Progenitor cell of endocrine pancreas (in vitro differentiated cells): ENCODE measurements around the gene UBE3B. TPM values are rescaled to one million over a fixed set of nuclear protein-coding genes. Genes with fewer than 3 reads are reported as not detected.

ENCODE experiments used
- DNase-seq: peaks from one replicate; pipeline ENCODE4 v3.0.0; 2021; ENCODE audit warnings: low spot score; ENCODE audit not compliant: unreplicated experiment
- H3K27ac Mint-ChIP-seq: 2 replicates; pipeline ENCODE4 v1.8.0; 2021; ENCODE audit warnings: mild to moderate bottlenecking, moderate library complexity, mixed read lengths
- H3K27me3 Mint-ChIP-seq: 2 replicates; pipeline ENCODE4 v1.8.0; 2021; ENCODE audit warnings: mixed read lengths
- H3K36me3 Mint-ChIP-seq: 2 replicates; pipeline ENCODE4 v1.8.0; 2022; ENCODE audit warnings: mixed read lengths; ENCODE audit not compliant: insufficient read depth
- H3K4me1 Mint-ChIP-seq: 2 replicates; pipeline ENCODE4 v1.8.0; 2021; ENCODE audit warnings: low read depth, mixed read lengths
- H3K4me3 Mint-ChIP-seq: 2 replicates; pipeline ENCODE4 v1.8.0; 2021; ENCODE audit warnings: low read depth, mild to moderate bottlenecking, moderate library complexity, mixed read lengths
- H3K9me3 Mint-ChIP-seq: 2 replicates; pipeline ENCODE4 v1.8.0; 2021; ENCODE audit warnings: low read depth, mixed read lengths
- total RNA-seq: library from RNA; stranded (reverse); gene quantifications from 2 replicates; pipeline ENCODE4 v1.2.1, GENCODE V29; 2021
- TF ChIP-seq, protein P1 (sequence below): fragments of 200-600 bp; sonication (generic); IDR thresholded peaks from one replicate; pipeline ENCODE4 v1.5.0; 2021; ENCODE audit warnings: antibody characterized with exemption, mild to moderate bottlenecking; ENCODE audit not compliant: unreplicated experiment

Gene UBE3B
- total RNA-seq, 1 donor from 2014 or later = 41.8 TPM

DNA sequence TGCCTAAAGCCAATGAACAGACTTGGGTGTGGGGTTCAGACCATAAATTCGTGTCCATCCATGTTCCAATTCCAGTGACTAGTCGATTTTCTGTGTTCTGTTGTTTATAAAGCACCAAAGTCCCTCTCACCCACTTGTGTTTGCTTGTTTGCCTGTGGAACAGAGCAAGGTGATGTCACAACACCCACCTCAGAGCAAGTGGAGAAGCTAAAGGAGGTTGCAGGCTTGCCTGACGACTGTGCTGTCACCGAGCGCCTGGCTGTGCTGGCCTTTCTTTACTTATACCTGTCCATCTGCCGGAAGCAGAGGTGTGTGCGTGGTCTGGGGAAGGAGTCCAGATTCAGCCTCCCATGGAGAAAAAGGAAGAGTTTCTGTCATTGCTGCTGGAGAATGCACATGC lies 102.2 kb downstream of the UBE3B start:
- H3K9me3 Mint-ChIP-seq = no peaks in the 10 kb centered on the region
- no peak overlapping the region for H3K4me3 Mint-ChIP-seq
- TF ChIP-seq, protein P1, sequence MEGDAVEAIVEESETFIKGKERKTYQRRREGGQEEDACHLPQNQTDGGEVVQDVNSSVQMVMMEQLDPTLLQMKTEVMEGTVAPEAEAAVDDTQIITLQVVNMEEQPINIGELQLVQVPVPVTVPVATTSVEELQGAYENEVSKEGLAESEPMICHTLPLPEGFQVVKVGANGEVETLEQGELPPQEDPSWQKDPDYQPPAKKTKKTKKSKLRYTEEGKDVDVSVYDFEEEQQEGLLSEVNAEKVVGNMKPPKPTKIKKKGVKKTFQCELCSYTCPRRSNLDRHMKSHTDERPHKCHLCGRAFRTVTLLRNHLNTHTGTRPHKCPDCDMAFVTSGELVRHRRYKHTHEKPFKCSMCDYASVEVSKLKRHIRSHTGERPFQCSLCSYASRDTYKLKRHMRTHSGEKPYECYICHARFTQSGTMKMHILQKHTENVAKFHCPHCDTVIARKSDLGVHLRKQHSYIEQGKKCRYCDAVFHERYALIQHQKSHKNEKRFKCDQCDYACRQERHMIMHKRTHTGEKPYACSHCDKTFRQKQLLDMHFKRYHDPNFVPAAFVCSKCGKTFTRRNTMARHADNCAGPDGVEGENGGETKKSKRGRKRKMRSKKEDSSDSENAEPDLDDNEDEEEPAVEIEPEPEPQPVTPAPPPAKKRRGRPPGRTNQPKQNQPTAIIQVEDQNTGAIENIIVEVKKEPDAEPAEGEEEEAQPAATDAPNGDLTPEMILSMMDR = no peak
- H3K27ac Mint-ChIP-seq = no peak overlapping the region
- no peak for DNase-seq
- H3K27me3 Mint-ChIP-seq = no peaks in the 10 kb centered on the region
- H3K36me3 Mint-ChIP-seq = peaks cover 7% of the 10 kb centered on the region
- peaks cover 4% of the 10 kb centered on the region for H3K4me1 Mint-ChIP-seq

DNA sequence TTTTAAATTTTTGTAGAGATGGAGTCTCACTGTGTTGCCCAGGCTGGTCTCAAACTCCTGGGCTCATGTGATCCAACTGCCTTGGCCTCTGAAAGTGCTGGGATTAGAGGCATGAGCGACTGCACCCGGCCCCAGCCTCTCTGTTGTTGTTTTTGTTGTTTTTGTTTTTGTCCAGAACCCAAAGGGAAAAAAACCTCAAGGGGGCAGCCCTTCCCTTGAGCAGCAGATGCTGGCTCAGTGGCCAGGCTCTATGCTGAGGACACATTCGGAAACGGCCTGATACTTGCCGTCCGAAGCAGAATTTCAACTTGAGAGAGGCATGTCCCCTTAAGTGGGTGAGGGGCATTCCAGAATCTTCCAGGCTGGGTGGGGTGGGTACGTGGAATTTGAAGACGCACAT lies 102.8 kb downstream of the UBE3B start:
- Mint-ChIP-seq H3K4me3 (no peak overlapping the region), H3K4me1 (no peaks in the 10 kb centered on the region), H3K36me3 (peaks cover 7% of the 10 kb centered on the region), H3K27me3 (no peaks in the 10 kb centered on the region), H3K27ac (no peak overlapping the region), H3K9me3 (no peaks in the 10 kb centered on the region)
- no peak for DNase-seq
- TF ChIP-seq, protein P1 = no peak

DNA sequence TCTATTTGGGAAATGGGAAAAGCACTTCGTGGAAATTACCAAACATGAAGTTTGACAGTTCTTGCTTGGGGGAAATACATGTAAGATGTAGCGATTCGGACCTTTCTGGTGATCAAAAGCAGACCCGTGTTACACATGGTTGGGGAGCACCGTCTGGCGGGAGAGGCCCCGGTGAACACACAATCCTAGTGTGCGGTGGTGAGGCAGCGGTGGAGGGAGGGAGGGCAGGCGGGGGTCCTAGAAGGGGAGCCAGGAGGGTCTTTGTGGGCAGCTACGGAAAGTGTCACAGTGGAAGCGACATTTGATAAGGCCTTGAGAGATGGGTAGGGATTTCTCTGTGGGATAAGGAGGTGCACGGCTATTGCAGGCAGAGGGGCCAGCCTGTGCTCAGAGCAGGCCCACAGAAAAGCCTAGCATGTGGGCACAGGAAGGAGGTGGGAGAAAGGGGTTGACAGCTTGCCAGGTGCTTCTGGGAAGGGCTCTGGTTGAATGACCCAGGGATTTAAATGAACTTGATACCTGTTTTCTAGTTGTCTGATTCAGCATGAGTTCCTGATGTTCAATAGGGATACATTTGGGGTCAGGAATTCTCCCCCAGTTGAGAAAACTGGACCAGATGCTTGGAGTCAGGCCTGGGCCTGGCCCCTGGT lies 103.4 kb downstream of the UBE3B start:
- peaks cover 7% of the 10 kb centered on the region for H3K36me3 Mint-ChIP-seq

DNA sequence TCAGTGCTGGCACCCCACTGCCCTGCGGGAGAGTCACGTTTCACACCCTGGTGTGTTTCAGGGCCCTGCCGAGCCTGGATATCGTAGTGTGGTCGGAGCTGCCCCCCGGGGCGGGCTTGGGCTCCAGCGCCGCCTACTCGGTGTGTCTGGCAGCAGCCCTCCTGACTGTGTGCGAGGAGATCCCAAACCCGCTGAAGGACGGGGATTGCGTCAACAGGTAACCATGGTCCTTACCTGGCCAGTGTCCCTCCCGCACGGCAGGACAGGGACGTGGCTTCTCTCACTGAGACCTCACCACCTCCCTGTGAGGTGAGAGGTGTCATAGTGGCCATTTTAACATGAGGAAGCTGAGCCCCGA lies 103.9 kb downstream of the UBE3B start:
- no peaks in the 10 kb centered on the region for H3K4me1 Mint-ChIP-seq
- peaks cover 5% of the 10 kb centered on the region for H3K36me3 Mint-ChIP-seq
- H3K27me3 Mint-ChIP-seq = no peaks in the 10 kb centered on the region
- DNase-seq = no peak
- H3K9me3 Mint-ChIP-seq = no peaks in the 10 kb centered on the region
- no peak overlapping the region for H3K4me3 Mint-ChIP-seq
- TF ChIP-seq, protein P1 = no peak
- no peak overlapping the region for H3K27ac Mint-ChIP-seq

More for the DNA sequence above, 103.4 kb downstream of the UBE3B start:
- Mint-ChIP-seq H3K27me3 (no peaks in the 10 kb centered on the region), H3K27ac (no peak overlapping the region), H3K4me1 (no peaks in the 10 kb centered on the region), H3K4me3 (no peak overlapping the region), H3K9me3 (no peaks in the 10 kb centered on the region)
- DNase-seq = no peak
- TF ChIP-seq, protein P1 = no peak

DNA sequence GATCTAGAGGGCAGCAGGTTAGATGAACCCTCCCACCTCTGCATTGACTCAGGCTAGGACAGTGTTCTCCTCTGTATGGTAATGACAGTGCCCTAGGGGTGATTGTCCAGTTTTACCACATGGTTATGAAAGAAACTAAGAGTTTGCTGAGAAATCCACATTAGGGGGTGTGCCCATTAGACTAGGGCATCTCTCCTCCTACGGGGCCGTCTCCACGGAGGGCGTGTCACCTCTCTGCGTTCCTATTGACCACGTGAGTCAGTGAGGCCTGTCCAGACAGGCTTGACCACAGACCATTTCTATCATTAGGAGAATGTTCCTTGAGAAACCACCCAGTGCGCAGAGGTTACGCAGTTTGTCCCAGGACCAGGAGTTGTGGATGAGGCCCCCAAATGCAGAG lies 104.4 kb downstream of the UBE3B start:
- H3K27me3 Mint-ChIP-seq = no peaks in the 10 kb centered on the region
- peaks cover 5% of the 10 kb centered on the region for H3K36me3 Mint-ChIP-seq
- TF ChIP-seq, protein P1 = no peak
- no peak overlapping the region for H3K27ac Mint-ChIP-seq
- no peaks in the 10 kb centered on the region for H3K4me1 Mint-ChIP-seq
- no peaks in the 10 kb centered on the region for H3K9me3 Mint-ChIP-seq
- no peak overlapping the region for H3K4me3 Mint-ChIP-seq
- DNase-seq = no peak
